ENCODE measurements around the gene RETN. TPM values are rescaled to one million over a fixed set of nuclear protein-coding genes. Genes with fewer than 3 reads are reported as not detected.

Gene RETN
- total and polyA plus RNA-seq, 8 donors = 6.2 to 41.4 (median 9.6) TPM; not detected in 5

GRCh38 chr19:7716762-7717161, 47.9 kb downstream of the RETN start:
- intact Hi-C loops (cut with DNase I; ENCODE audit: low total_unique reads) = no loop called here
- H3K27ac ChIP-seq = no peak overlapping the region
- DNase-seq = no peak
- H3K36me3 ChIP-seq = no peaks in the 10 kb centered on the region
- H3K27me3 ChIP-seq = peaks cover 0 to 19% (median 0%) of the 10 kb centered on the region in 3 donors
- WGBS, 5 donors = 74 to 84% (median 79%) methylated on average over 1 of the region's 1 CpG
- no peak overlapping the region for H3K4me3 ChIP-seq
- TF ChIP-seq POLR2AphosphoS5 (IDR thresholded peaks at IDR 0.05) = no peak
- TF ChIP-seq EP300 (IDR thresholded peaks at IDR 0.05) = no peak
- no peak for TF ChIP-seq POLR2A (IDR thresholded peaks at IDR 0.05)
- no peak for TF ChIP-seq CTCF (IDR thresholded peaks at IDR 0.05)
- no peaks in the 10 kb centered on the region for H3K4me1 ChIP-seq
- H3K9me3 ChIP-seq = peaks cover 0 to 16% (median 5%) of the 10 kb centered on the region in 4 donors

GRCh38 chr19:7718668-7719067, 49.8 kb downstream of the RETN start:
- no peaks in the 10 kb centered on the region for H3K4me1 ChIP-seq
- H3K27ac ChIP-seq = no peak overlapping the region
- intact Hi-C loops (cut with DNase I; ENCODE audit: low total_unique reads) = no loop called here
- no peak for DNase-seq
- H3K4me3 ChIP-seq = no peak overlapping the region
- peaks cover 0 to 16% (median 5%) of the 10 kb centered on the region in 4 donors for H3K9me3 ChIP-seq
- TF ChIP-seq CTCF (IDR thresholded peaks at IDR 0.05) (no peak), POLR2A (IDR thresholded peaks at IDR 0.05) (no peak), EP300 (IDR thresholded peaks at IDR 0.05) (no peak), POLR2AphosphoS5 (IDR thresholded peaks at IDR 0.05) (no peak)
- WGBS, 5 donors = 47 to 72% (median 56%) methylated on average over 8 of the region's 8 CpGs
- no peaks in the 10 kb centered on the region for H3K36me3 ChIP-seq
- peaks cover 0 to 37% (median 0%) of the 10 kb centered on the region in 3 donors for H3K27me3 ChIP-seq

Other genes with a start within 250 kb of the RETN start
- 1 to 10 TPM in 2 of 5 donors, not detected in 3; 3.9 to 5.2 TPM for gene PEX11G, start 180.0 kb upstream of the RETN start, total RNA-seq
- 1 to 10 TPM; 5.5 to 8.8 (median 5.8) TPM for gene PEX11G, start 180.0 kb upstream of the RETN start, polyA plus RNA-seq
- gene ZNF358, start 152.9 kb upstream of the RETN start, total RNA-seq = 100 to 1,000 TPM in 1 of 5 donors, 10 to 100 TPM in 3, 1 to 10 TPM in 1; 6.2 to 304 (median 84.0) TPM
- 10 to 100 TPM; 68.0 to 75.8 (median 72.4) TPM for gene ZNF358, start 152.9 kb upstream of the RETN start, polyA plus RNA-seq
- gene MCOLN1, start 146.4 kb upstream of the RETN start, total RNA-seq = 10 to 100 TPM in 3 of 5 donors, 1 to 10 TPM in 2; 5.1 to 56.6 (median 18.3) TPM
- gene MCOLN1, start 146.4 kb upstream of the RETN start, polyA plus RNA-seq = 10 to 100 TPM; 13.3 to 25.5 (median 19.2) TPM
- gene PNPLA6, start 133.3 kb upstream of the RETN start, total RNA-seq = 100 to 1,000 TPM in 2 of 5 donors, 10 to 100 TPM in 3; 15.2 to 357 (median 70.1) TPM
- gene PNPLA6, start 133.3 kb upstream of the RETN start, polyA plus RNA-seq = 10 to 100 TPM; 31.3 to 38.4 (median 38.0) TPM
- 100 to 1,000 TPM in 1 of 5 donors, 10 to 100 TPM in 3, 1 to 10 TPM in 1; 5.5 to 232 (median 43.8) TPM for gene CAMSAP3, start 73.2 kb upstream of the RETN start, total RNA-seq
- gene CAMSAP3, start 73.2 kb upstream of the RETN start, polyA plus RNA-seq = 10 to 100 TPM; 17.0 to 21.5 (median 21.1) TPM
- 100 to 1,000 TPM in 1 of 5 donors, 10 to 100 TPM in 4; 24.6 to 106 (median 40.7) TPM for gene XAB2, start 39.5 kb upstream of the RETN start, total RNA-seq
- gene XAB2, start 39.5 kb upstream of the RETN start, polyA plus RNA-seq = 10 to 100 TPM; 43.2 to 57.5 (median 53.6) TPM
- gene PET100, start 39.3 kb upstream of the RETN start, total RNA-seq = 10 to 100 TPM in 3 of 5 donors, 1 to 10 TPM in 1, under 1 TPM in 1; 0.89 to 33.2 (median 10.1) TPM
- gene PET100, start 39.3 kb upstream of the RETN start, polyA plus RNA-seq = 100 to 1,000 TPM; 115 to 197 (median 188) TPM
- 1 to 10 TPM in 1 of 5 donors, not detected in 4; 2.7 TPM for gene PCP2, start 35.3 kb upstream of the RETN start, total RNA-seq
- gene PCP2, start 35.3 kb upstream of the RETN start, polyA plus RNA-seq = 1 to 10 TPM; 3.7 to 9.3 (median 4.3) TPM
- gene STXBP2, start 31.9 kb upstream of the RETN start, total RNA-seq = 100 to 1,000 TPM in 4 of 5 donors, 10 to 100 TPM in 1; 46.6 to 734 (median 167) TPM
- 100 to 1,000 TPM in 2 of 3 donors, 10 to 100 TPM in 1; 90.1 to 145 (median 130) TPM for gene STXBP2, start 31.9 kb upstream of the RETN start, polyA plus RNA-seq
- gene MCEMP1, start 8.0 kb downstream of the RETN start, total RNA-seq = 1 to 10 TPM in 1 of 5 donors, under 1 TPM in 2, not detected in 2; 0.37 to 7.0 (median 0.43) TPM
- 1 to 10 TPM in 2 of 3 donors, under 1 TPM in 1; 0.65 to 9.1 (median 1.2) TPM for gene MCEMP1, start 8.0 kb downstream of the RETN start, polyA plus RNA-seq
- 10 to 100 TPM in 3 of 5 donors, 1 to 10 TPM in 2; 4.5 to 20.6 (median 15.1) TPM for gene TRAPPC5, start 11.8 kb downstream of the RETN start, total RNA-seq
- gene TRAPPC5, start 11.8 kb downstream of the RETN start, polyA plus RNA-seq = 100 to 1,000 TPM; 108 to 203 (median 134) TPM
- 1 to 10 TPM in 1 of 5 donors, not detected in 4; 1.5 TPM for gene FCER2, start 33.1 kb downstream of the RETN start, total RNA-seq
- gene FCER2, start 33.1 kb downstream of the RETN start, polyA plus RNA-seq = under 1 TPM in 1 of 3 donors, not detected in 2; 0.48 TPM
- gene CLEC4G, start 63.1 kb downstream of the RETN start, total RNA-seq = 1 to 10 TPM in 1 of 5 donors, under 1 TPM in 1, not detected in 3; 0.37 to 1.0 TPM
- gene CLEC4G, start 63.1 kb downstream of the RETN start, polyA plus RNA-seq = 1 to 10 TPM in 1 of 3 donors, under 1 TPM in 1, not detected in 1; 0.25 to 1.2 TPM
- 10 to 100 TPM in 2 of 5 donors, 1 to 10 TPM in 3; 1.8 to 51.9 (median 7.1) TPM for gene CD209, start 78.5 kb downstream of the RETN start, total RNA-seq
- 1 to 10 TPM in 2 of 3 donors, under 1 TPM in 1; 0.38 to 3.4 (median 2.0) TPM for gene CD209, start 78.5 kb downstream of the RETN start, polyA plus RNA-seq
- 1 to 10 TPM in 1 of 5 donors, not detected in 4; 1.8 TPM for gene CLEC4M, start 94.2 kb downstream of the RETN start, total RNA-seq
- not detected for gene CLEC4M, start 94.2 kb downstream of the RETN start, polyA plus RNA-seq
- 10 to 100 TPM in 2 of 5 donors, 1 to 10 TPM in 3; 4.9 to 31.6 (median 9.3) TPM for gene EVI5L, start 161.2 kb downstream of the RETN start, total RNA-seq
- 1 to 10 TPM; 5.1 to 8.2 (median 7.8) TPM for gene EVI5L, start 161.2 kb downstream of the RETN start, polyA plus RNA-seq
- gene PRR36, start 205.3 kb downstream of the RETN start, total RNA-seq = under 1 TPM in 1 of 5 donors, not detected in 4; 0.18 TPM
- gene PRR36, start 205.3 kb downstream of the RETN start, polyA plus RNA-seq = under 1 TPM; 0.45 to 0.61 (median 0.50) TPM
- 10 to 100 TPM in 1 of 5 donors, 1 to 10 TPM in 2, under 1 TPM in 1, not detected in 1; 0.58 to 12.5 (median 2.5) TPM for gene LRRC8E, start 219.5 kb downstream of the RETN start, total RNA-seq
- gene LRRC8E, start 219.5 kb downstream of the RETN start, polyA plus RNA-seq = 1 to 10 TPM in 2 of 3 donors, under 1 TPM in 1; 0.93 to 2.1 (median 1.7) TPM
- 10 to 100 TPM in 4 of 5 donors, 1 to 10 TPM in 1; 4.1 to 52.2 (median 11.0) TPM for gene MAP2K7, start 234.8 kb downstream of the RETN start, total RNA-seq
- gene MAP2K7, start 234.8 kb downstream of the RETN start, polyA plus RNA-seq = 10 to 100 TPM; 13.5 to 27.5 (median 15.9) TPM
- gene TGFBR3L, start 245.8 kb downstream of the RETN start, total RNA-seq = not detected
- 1 to 10 TPM in 1 of 3 donors, not detected in 2; 1.5 TPM for gene TGFBR3L, start 245.8 kb downstream of the RETN start, polyA plus RNA-seq